Measurements from ENCODE around the gene EVA1A.

DNA sequence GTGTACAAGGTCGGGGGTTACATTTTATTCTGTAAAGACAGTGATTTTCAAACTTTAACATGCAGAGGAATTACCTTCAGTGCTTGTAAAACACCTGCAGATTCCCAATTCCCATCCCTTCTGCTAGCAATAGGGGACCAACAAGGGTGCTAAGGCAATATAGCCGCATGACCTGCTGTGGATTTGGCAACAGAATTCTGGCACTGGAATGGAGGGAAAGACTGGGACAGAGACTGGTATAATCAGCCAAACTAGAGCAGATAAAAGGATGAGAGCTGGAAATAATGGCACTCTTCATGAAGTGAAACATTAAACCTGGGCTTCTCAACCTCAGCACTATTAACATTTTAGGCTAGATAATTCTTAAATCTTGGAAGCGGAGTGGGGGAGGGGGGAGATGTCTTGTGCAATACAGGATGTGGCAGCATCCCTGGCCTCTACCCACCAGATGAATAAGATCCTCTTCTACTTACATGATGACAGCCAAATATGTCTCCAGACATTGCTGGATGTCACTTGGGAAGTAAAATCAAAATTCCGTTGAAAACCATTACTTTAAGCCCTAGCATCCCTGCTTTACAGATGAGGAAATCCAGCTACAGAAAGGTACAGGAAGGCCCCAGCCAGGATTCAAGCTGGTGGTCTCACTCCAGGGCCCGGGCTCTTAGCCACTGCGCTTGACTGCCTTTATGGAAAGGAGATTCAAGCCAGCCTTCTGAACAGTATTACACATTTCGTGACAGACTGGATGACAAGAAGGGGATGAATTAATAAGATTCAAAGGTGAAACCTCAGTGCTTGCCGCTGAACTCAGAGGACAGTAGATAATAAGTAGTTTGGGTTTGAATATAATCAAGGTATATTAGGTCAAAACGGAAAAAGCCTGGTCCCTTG lies 1.7 kb downstream of the EVA1A start:
- TF ChIP-seq EZH2 (IDR thresholded peaks at IDR 0.05; ENCODE audit: insufficient read depth, low read length), result no peak
- TF ChIP-seq, protein P1, sequence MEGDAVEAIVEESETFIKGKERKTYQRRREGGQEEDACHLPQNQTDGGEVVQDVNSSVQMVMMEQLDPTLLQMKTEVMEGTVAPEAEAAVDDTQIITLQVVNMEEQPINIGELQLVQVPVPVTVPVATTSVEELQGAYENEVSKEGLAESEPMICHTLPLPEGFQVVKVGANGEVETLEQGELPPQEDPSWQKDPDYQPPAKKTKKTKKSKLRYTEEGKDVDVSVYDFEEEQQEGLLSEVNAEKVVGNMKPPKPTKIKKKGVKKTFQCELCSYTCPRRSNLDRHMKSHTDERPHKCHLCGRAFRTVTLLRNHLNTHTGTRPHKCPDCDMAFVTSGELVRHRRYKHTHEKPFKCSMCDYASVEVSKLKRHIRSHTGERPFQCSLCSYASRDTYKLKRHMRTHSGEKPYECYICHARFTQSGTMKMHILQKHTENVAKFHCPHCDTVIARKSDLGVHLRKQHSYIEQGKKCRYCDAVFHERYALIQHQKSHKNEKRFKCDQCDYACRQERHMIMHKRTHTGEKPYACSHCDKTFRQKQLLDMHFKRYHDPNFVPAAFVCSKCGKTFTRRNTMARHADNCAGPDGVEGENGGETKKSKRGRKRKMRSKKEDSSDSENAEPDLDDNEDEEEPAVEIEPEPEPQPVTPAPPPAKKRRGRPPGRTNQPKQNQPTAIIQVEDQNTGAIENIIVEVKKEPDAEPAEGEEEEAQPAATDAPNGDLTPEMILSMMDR (IDR thresholded peaks at IDR 0.05; ENCODE audit: insufficient read depth, low read depth, low read length), result no peak
